B cell (primary cell): ENCODE data around the gene UNC93B1.

Experiments used
- CTCF ChIP-seq: fragments of 200-600 bp; IDR thresholded peaks from one replicate; pipeline ENCODE4 v1.8.0; 2022; ENCODE audit warnings: antibody characterized with exemption, mild to moderate bottlenecking
- EZH2 ChIP-seq: IDR thresholded peaks from 2 replicates; pipeline ENCODE4 v1.6.1; 2012; ENCODE audit warnings: borderline replicate concordance, low read depth, mild to moderate bottlenecking, moderate library complexity, low read length; ENCODE audit not compliant: insufficient read depth, poor library complexity, severe bottlenecking

GRCh38 chr11:68049509-68050370 lies 45.8 kb upstream of the UNC93B1 start:
- TF ChIP-seq CTCF: no peak
- TF ChIP-seq EZH2: no peak
